PC-9 (cell line): Measurements from ENCODE around the gene PC.

Experiments
- CTCF ChIP-seq: fragments of 200-600 bp; sonication (generic); conservative IDR thresholded peaks from 2 replicates; pipeline ENCODE4 v1.6.1; 2017; ENCODE audit warnings: mixed run types, antibody characterized with exemption, mild to moderate bottlenecking, moderate library complexity
- EZH2 ChIP-seq: fragments of 200-600 bp; sonication (generic); IDR thresholded peaks from 2 replicates; pipeline ENCODE4 v1.8.0; 2017; ENCODE audit warnings: antibody characterized with exemption, low read depth

- TF ChIP-seq EZH2 = no peak
- TF ChIP-seq CTCF = no peak
These were observed 143.5 kb downstream of the PC start for GRCh38 chr11:66814678-66815077.
